HG03108 (cell line): ENCODE results near the gene PTPRE.

Experiments
- ATAC-seq: cut with Tn5 transposase; IDR thresholded peaks from one replicate; pipeline ENCODE4 v1.9.1; 2021; ENCODE audit warnings: moderate library complexity; ENCODE audit not compliant: unreplicated experiment

PTPRE gene

GRCh38 chr10:128055061-128055868 lies 148.4 kb downstream of the PTPRE start:
- no peak for ATAC-seq

GRCh38 chr10:128056303-128057050 lies 149.6 kb downstream of the PTPRE start:
- ATAC-seq = no peak

GRCh38 chr10:128058106-128058749 lies 151.3 kb downstream of the PTPRE start:
- ATAC-seq = no peak

GRCh38 chr10:128058750-128059134 lies 151.8 kb downstream of the PTPRE start:
- no peak for ATAC-seq

GRCh38 chr10:128059266-128059981 lies 152.5 kb downstream of the PTPRE start:
- ATAC-seq = no peak

DNA sequence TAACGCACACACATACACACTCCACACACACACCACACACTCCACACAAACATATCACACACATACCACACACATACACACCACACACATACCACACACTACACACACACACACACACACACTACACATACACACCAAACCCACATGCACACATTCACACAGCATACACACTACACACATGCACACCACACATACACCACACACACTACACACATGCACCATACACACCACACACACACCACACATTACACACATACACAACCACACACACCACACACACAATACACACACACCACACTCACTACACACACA lies 153.0 kb downstream of the PTPRE start:
- ATAC-seq = no peak

- ATAC-seq = no peak
Observed at GRCh38 chr10:128060341-128061250, 153.7 kb downstream of the PTPRE start.

GRCh38 chr10:128061306-128062300 lies 154.7 kb downstream of the PTPRE start:
- no peak for ATAC-seq

- ATAC-seq = no peak
Observed at GRCh38 chr10:128062331-128062880, 155.5 kb downstream of the PTPRE start.

DNA sequence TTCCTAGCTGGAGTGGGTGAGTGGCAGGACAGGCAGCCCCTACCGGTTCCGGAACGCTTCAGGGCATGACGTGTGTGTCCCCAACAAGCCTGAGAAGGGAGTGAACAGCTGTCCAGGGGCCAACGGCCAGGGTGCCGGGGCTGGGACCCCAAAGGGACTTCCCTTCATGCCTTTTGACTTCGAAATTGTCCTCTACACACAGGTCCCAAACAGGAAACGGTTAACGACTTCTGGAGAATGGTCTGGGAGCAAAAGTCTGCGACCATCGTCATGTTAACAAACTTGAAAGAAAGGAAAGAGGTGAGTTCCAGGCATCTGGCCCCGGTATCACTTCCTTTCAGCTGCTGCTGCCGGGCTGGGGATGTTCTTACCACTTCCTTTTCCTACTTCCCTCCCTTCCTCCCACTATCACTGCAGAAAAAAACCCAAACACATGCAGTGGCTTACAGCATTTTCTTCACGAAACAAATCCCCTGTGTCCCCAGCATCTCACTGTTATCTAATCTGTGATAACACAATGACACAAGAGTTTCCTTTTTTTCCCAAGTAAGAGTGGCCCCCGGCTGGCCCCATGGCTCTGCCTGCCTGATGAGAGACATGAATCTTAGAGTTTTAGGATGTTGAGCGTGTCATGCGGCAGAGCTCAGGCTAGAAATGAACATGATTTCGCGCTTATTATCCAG lies 156.1 kb downstream of the PTPRE start:
- ATAC-seq = peak; percentile 36

DNA sequence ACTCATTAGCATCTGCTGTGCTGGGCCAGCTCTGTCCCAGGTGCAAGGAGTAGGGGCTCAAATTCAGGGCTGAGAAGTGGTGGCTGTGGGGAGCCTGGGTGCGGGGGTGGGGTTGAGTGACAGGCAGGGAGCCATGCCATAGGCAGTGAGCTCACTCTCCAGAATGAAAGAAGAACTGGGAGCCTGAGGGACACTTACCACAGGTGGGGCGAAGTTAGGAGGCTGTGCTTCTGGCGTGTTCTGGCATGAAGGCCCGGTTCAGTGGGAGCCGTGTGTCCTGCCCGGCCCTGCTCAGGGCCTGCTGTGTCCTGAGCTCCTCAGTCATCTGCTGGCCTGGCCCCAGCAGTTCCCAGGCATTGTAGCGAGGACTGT lies 156.8 kb downstream of the PTPRE start:
- ATAC-seq = no peak

DNA sequence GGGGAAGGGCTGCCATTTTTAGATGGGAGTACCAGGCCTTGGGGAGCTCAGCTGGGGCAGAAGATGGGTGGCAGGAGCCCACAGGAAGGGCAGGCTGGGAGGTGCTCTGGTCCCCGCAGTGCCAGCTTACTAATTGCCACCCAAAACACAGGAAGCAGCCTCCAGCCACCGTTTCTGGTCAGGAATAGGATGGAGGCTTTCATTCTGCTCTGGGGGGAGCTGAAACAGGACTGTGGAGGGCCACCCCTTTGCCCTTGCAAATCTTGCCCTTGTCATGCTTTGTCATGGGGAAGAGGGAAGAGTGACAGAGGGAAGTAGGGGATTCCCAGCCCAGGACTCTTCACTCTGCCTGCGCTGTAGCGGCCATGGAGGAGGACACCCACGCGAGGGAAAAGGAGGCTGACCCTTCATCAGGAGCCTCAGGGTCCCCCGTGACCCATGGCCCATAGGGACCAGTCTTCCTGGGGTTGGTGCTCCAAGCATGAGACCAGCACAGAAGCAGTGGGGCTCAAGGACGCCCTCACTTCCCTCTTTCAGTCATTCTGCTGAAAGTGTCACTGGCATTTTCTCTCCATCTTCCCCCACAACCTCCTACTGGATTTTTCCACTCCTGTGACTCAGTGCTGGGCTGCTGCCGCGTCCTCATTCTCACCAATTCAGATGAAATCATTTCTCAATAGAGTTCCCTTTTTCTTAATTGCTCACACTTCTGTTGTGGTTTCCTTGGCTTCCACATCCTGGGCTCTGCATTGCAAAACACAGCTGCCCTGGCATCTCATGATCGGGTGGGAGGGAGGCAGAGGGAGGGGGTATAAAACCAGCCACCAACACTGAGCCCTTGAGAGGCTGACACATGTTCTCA lies 157.4 kb downstream of the PTPRE start:
- ATAC-seq = peak; percentile 59

DNA sequence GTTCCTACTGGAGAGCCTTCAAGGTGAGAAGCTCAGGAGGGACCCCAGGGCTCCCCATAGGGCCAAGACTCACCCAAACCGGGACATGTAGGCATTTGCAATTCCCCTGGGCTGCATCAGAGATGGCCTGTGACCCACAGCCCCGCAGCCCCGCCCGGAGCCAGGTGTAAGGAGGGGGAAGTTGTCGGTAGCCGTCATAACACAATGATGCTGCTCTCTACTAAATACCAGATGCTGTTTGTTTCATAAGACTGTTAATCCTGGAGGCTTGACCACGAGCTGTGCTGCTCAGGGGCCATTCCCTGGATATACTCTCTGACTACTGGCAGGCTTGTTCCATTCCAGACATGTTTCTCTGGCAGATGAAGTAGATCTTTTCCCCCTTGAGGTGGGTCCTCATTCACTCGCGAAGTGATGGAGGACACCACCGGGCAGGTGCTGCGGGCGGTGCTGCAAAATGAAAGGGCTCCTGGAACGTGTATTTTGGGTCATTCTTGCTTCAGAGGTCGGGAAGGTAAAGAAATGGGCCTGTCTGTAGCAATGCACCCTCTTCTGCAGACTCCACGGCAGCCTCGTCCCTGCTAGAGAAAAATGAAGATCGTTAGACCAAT lies 158.2 kb downstream of the PTPRE start:
- peak; percentile 34 for ATAC-seq

DNA sequence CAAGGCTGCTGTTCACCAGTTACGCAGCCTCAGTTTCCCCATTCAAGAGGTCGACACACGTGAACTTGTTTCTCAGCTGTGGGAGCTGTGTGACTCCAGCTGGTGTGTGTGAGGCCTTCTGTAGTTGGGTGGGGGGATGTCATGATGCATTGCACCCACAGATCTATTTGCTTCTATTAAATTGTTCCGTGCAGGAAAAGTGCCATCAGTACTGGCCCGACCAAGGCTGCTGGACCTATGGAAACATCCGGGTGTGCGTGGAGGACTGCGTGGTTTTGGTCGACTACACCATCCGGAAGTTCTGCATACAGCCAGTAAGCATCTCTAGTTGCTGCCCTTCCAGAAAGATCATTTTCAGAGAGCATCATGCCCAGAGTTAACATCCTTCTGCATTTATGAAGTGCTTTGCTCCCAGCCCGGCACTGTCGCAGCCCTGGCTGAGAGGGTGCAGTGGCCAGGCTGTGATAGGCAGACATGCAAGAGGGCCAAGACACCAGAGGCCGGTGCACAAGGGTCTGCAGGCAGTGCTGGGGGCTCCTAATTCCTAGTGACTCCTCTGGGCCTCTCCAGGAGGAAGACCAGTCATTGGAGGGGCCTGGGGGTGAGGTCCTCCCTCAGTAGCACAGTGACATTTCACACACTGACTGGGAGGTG lies 159.1 kb downstream of the PTPRE start:
- no peak for ATAC-seq

GRCh38 chr10:128066870-128067382 lies 160.0 kb downstream of the PTPRE start:
- ATAC-seq = no peak

- ATAC-seq = no peak
Observed at GRCh38 chr10:128067691-128068397, 160.9 kb downstream of the PTPRE start.
